Endothelial cell of umbilical vein (primary cell): ENCODE results near the gene RAB3D. TPM values are rescaled to one million over a fixed set of nuclear protein-coding genes. Genes with fewer than 3 reads are reported as not detected.

Experiments used
- BruUV-seq: library from RNA; stranded (reverse); fragments of 400-500 nt; replicated peaks from 2 replicates; lab custom pipeline; 2021; lab: Mats Ljungman, UMichigan
- CTCF ChIA-PET: fragments of 300-600, 350-600 bp; sonication (Branson Sonifier 250); formaldehyde crosslinking; loops from one replicate; lab custom pipeline; 2021; ENCODE audit warnings: antibody characterized with exemption, inconsistent platforms; lab: Charles Lee
- POLR2A ChIA-PET: fragments of 300-600, 350-600 bp; sonication (Branson Sonifier 250); formaldehyde crosslinking; loops from one replicate; lab custom pipeline; 2021; ENCODE audit warnings: antibody characterized with exemption, inconsistent platforms; lab: Charles Lee
- DNase-seq: peaks from one replicate; pipeline ENCODE4 v3.0.0-alpha.2; 2011; ENCODE audit warnings: low read depth, low spot score
- FAIRE-seq: peaks from 2 replicates; lab custom pipeline; 2011; peaks lifted over from hg19 to GRCh38; lab: Jason Lieb, UNC
- H2AFZ ChIP-seq: 2 replicates; pipeline ENCODE4 v1.6.0; 2012; ENCODE audit warnings: low read depth, low read length, control low read depth, inconsistent platforms
- H3K27ac ChIP-seq: 2 replicates; pipeline ENCODE4 v1.5.1; 2011; ENCODE audit warnings: low read depth, mild to moderate bottlenecking, control low read depth, low read length, moderate library complexity; ENCODE audit not compliant: insufficient read depth
- H3K27me3 ChIP-seq, 2 experiments: 2 replicates each; pipeline versions ENCODE4 v1.6.0 to v1.6.1; 2011; ENCODE audit warnings: low read length in 2 of 2, mixed read lengths in 1 of 2; ENCODE audit not compliant: control insufficient read depth in 2 of 2, insufficient read depth in 2 of 2
- H3K36me3 ChIP-seq, 2 experiments: 2 replicates in 1 of 2; 3 replicates in 1 of 2; pipeline ENCODE4 v1.5.1; 2011; ENCODE audit warnings: low read length in 2 of 2, mild to moderate bottlenecking in 1 of 2, moderate library complexity in 1 of 2; ENCODE audit not compliant: control insufficient read depth in 2 of 2, insufficient read depth in 2 of 2; ENCODE audit errors: extremely low read depth in 1 of 2
- H3K4me1 ChIP-seq: 3 replicates; pipeline ENCODE4 v1.5.1; 2011; ENCODE audit warnings: mild to moderate bottlenecking, low read length; ENCODE audit not compliant: control insufficient read depth, insufficient read depth; ENCODE audit errors: extremely low read depth
- H3K4me2 ChIP-seq: 2 replicates; pipeline ENCODE4 v1.6.1; 2011; ENCODE audit warnings: low read length, control low read depth, mixed read lengths; ENCODE audit not compliant: insufficient read depth
- H3K4me3 ChIP-seq, 3 experiments: fragments of 200-600 bp in 1 of 3; sonication (generic), shearing (Covaris generic) in 1 of 3; replicated peaks in 1 of 3; 2 replicates each; pipeline ENCODE4 v1.5.1; 2011 to 2016; ENCODE audit warnings: control low read depth in 3 of 3, low read length in 3 of 3, mild to moderate bottlenecking in 2 of 3, inconsistent platforms in 1 of 3, low read depth in 1 of 3, moderate library complexity in 1 of 3; ENCODE audit not compliant: insufficient read depth in 1 of 3
- H3K79me2 ChIP-seq: 2 replicates; pipeline ENCODE4 v1.6.0; 2012; ENCODE audit warnings: low read length, inconsistent platforms; ENCODE audit not compliant: control insufficient read depth, insufficient read depth
- H3K9ac ChIP-seq: replicated peaks from 2 replicates; pipeline ENCODE3; 2011; ENCODE audit warnings: low read length, control low read depth; ENCODE audit not compliant: insufficient read depth; ENCODE audit errors: extremely low read depth
- H3K9me1 ChIP-seq: replicated peaks from 3 replicates; pipeline ENCODE4 v1.6.0; 2011; ENCODE audit warnings: mild to moderate bottlenecking, low read length; ENCODE audit not compliant: control insufficient read depth, insufficient read depth; ENCODE audit errors: extremely low read depth
- H3K9me3 ChIP-seq: replicated peaks from 2 replicates; pipeline ENCODE4 v1.5.1; 2012; ENCODE audit warnings: low read length, inconsistent platforms; ENCODE audit not compliant: control insufficient read depth, insufficient read depth
- H4K20me1 ChIP-seq: replicated peaks from 2 replicates; pipeline ENCODE3; 2011; ENCODE audit warnings: mild to moderate bottlenecking, low read length; ENCODE audit not compliant: control insufficient read depth, insufficient read depth; ENCODE audit errors: extremely low read depth
- CTCF ChIP-seq, 2 donors: IDR thresholded peaks; 1 replicate in 1 of 2; 2 replicates in 1 of 2; pipeline ENCODE4 v1.5.1; 2011; ENCODE audit warnings: low read length in 2 of 2, mild to moderate bottlenecking in 2 of 2, moderate library complexity in 2 of 2, control low read depth in 1 of 2, inconsistent platforms in 1 of 2, low read depth in 1 of 2; ENCODE audit not compliant: insufficient read depth in 1 of 2; ENCODE audit errors: extremely low read depth in 1 of 2
- EZH2 ChIP-seq: IDR thresholded peaks from 2 replicates; pipeline ENCODE4 v1.6.1; 2012; ENCODE audit warnings: borderline replicate concordance, low read depth, mild to moderate bottlenecking, moderate library complexity, low read length, inconsistent platforms; ENCODE audit not compliant: severe bottlenecking
- FOS ChIP-seq: IDR thresholded peaks from 2 replicates; pipeline ENCODE4 v1.6.1; 2011; ENCODE audit warnings: mild to moderate bottlenecking, low read length, moderate library complexity, borderline replicate concordance; ENCODE audit not compliant: insufficient read depth
- MAX ChIP-seq: IDR thresholded peaks from 2 replicates; pipeline ENCODE4 v1.6.1; 2011; ENCODE audit not compliant: insufficient read depth, insufficient read length
- POLR2A ChIP-seq: IDR thresholded peaks from 2 replicates; pipeline ENCODE4 v1.6.1; 2012; ENCODE audit warnings: low read depth, mild to moderate bottlenecking, control low read depth, low read length
- POLR2AphosphoS5 ChIP-seq: IDR thresholded peaks from 2 replicates; pipeline ENCODE4 v1.6.1; 2012; ENCODE audit warnings: low read depth, mild to moderate bottlenecking, control low read depth, low read length, moderate library complexity; ENCODE audit not compliant: insufficient read depth
- dilution Hi-C: fragments of 300-500 bp; cut with MboI; formaldehyde crosslinking; loops from one replicate; pipeline ENCODE4 v1.15.0; 2019; ENCODE audit warnings: low sequenced_read_pairs; ENCODE audit not compliant: extremely low pct_ligation_motif_present
- intact Hi-C: fragments of 100-400 bp; cut with micrococcal nuclease; formaldehyde crosslinking; loops from one replicate; pipeline ENCODE4 v1.10.0; 2022
- polyA plus RNA-seq, 4 experiments: library from polyadenylated mRNA; depleted of rRNA in 3 of 4; stranded (reverse) in 3 of 4; unstranded in 1 of 4; fragments of >200 nt; gene quantifications; 2 replicates each; pipeline versions ENCODE4 v1.2.1 to v1.2.3, GENCODE V29; 2011 to 2012; ENCODE audit warnings: missing spikeins in 1 of 4
- total RNA-seq: library from RNA; stranded (reverse); gene quantifications from 2 replicates; pipeline ENCODE4 v1.2.3, GENCODE V29; 2021

The RAB3D gene
- total and polyA plus RNA-seq, 2 donors (not counting 3 experiments of a cell fraction or from before 2014, with no cell fraction given): 35.4 to 48.2 TPM

GRCh38 chr19:11361771-11362731 is 22.6 kb upstream of the RAB3D start:
- H3K27ac ChIP-seq: no peak overlapping the region
- dilution Hi-C loops: no loop called here
- ChIA-PET CTCF (interaction anchor here (1.0 to 1.4 kb wide), 2 partner anchors 13 to 16 kb away, joined by 3 to 4 read pairs; no protein-coding TSS in a partner anchor), POLR2A (no interaction called here)
- H3K9me3 ChIP-seq: no peaks in the 10 kb centered on the region
- no peak overlapping the region for H3K4me2 ChIP-seq
- intact Hi-C loops: no loop called here
- DNase-seq (no peak), FAIRE-seq (no peak)
- H2AFZ ChIP-seq: no peak overlapping the region
- H3K9me1 ChIP-seq: no peaks in the 10 kb centered on the region
- H3K27me3 ChIP-seq: no peaks in the 10 kb centered on the region
- peaks cover 0 to 11% of the 10 kb centered on the region in 2 experiments for H3K36me3 ChIP-seq
- H3K9ac ChIP-seq: no peak overlapping the region
- TF ChIP-seq EZH2 (no peak), POLR2A (no peak), CTCF (IDR thresholded peaks at IDR 0.05; ENCODE audit: extremely low read depth in 1 of 2, insufficient read depth in 1 of 2, low read depth in 1 of 2, low read length in 2 of 2) (no peak), FOS (no peak), POLR2AphosphoS5 (no peak), MAX (no peak)
- H4K20me1 ChIP-seq: no peaks in the 10 kb centered on the region
- H3K79me2 ChIP-seq: no peaks in the 10 kb centered on the region
- no TSS peak for BruUV-seq
- no peak overlapping the region for H3K4me3 ChIP-seq
- H3K4me1 ChIP-seq: no peaks in the 10 kb centered on the region
